Activated naive CD4-positive, alpha-beta T cell treated with anti-CD3 and anti-CD28 coated beads, Interleukin-2, amount 50 U/mL, for 72 hours (primary cell): ENCODE data around the gene MGAT5. TPM values are rescaled to one million over a fixed set of nuclear protein-coding genes. Genes with fewer than 3 reads are reported as not detected.
A peak's percentile ranks its signal among the peaks of the same experiment; 100 is the strongest.

Experiments
- ATAC-seq, 2 donors: fragments of 150-1000 bp; cut with Tn5 transposase; 2 replicates each; pipeline ENCODE4 v1.10.0; 2021; ENCODE audit warnings: mild to moderate bottlenecking in 2 of 2, moderate library complexity in 2 of 2
- DNase-seq, 2 donors: peaks; one replicate each; pipeline ENCODE4 v3.0.0; 2021 to 2022; ENCODE audit warnings: low spot score in 2 of 2
- H3K27ac Mint-ChIP-seq, 2 donors: one replicate each; pipeline ENCODE4 v1.8.0; 2022; ENCODE audit warnings: mild to moderate bottlenecking in 2 of 2, mixed read lengths in 2 of 2
- H3K36me3 Mint-ChIP-seq, 2 donors: one replicate each; pipeline ENCODE4 v1.8.0; 2022; ENCODE audit warnings: mixed read lengths in 2 of 2
- H3K9me3 Mint-ChIP-seq, 2 donors: one replicate each; pipeline ENCODE4 v1.8.0; 2022; ENCODE audit warnings: mixed read lengths in 2 of 2
- total RNA-seq, 2 donors: library from RNA; stranded (reverse); gene quantifications; one replicate each; pipeline ENCODE4 v1.2.3, GENCODE V29; 2022

Gene MGAT5
- total RNA-seq, 2 donors from 2014 or later, result 11.8 to 13.2 TPM

GRCh38 chr2:134454931-134455330, 201.1 kb downstream of the MGAT5 start:
- ATAC-seq (no peak), DNase-seq (no peak)
- Mint-ChIP-seq H3K9me3 (no peaks in the 10 kb centered on the region), H3K27ac (no peak overlapping the region), H3K36me3 (no peaks in the 10 kb centered on the region)

GRCh38 chr2:134455426-134455825, 201.6 kb downstream of the MGAT5 start:
- DNase-seq, result no peak
- ATAC-seq, result no peak
- no peak overlapping the region for H3K27ac Mint-ChIP-seq
- H3K36me3 Mint-ChIP-seq, result no peaks in the 10 kb centered on the region
- H3K9me3 Mint-ChIP-seq, result no peaks in the 10 kb centered on the region

GRCh38 chr2:134457353-134457752, 203.5 kb downstream of the MGAT5 start:
- no peak for ATAC-seq
- no peaks in the 10 kb centered on the region for H3K9me3 Mint-ChIP-seq
- no peak for DNase-seq

GRCh38 chr2:134457765-134458472, 204.0 kb downstream of the MGAT5 start:
- no peaks in the 10 kb centered on the region for H3K36me3 Mint-ChIP-seq
- no peak for DNase-seq
- ATAC-seq, result no peak
- H3K9me3 Mint-ChIP-seq, result no peaks in the 10 kb centered on the region
- no peak overlapping the region for H3K27ac Mint-ChIP-seq

More at GRCh38 chr2:134457353-134457752, 203.5 kb downstream of the MGAT5 start:
- Mint-ChIP-seq H3K27ac (no peak overlapping the region), H3K36me3 (no peaks in the 10 kb centered on the region)

DNA sequence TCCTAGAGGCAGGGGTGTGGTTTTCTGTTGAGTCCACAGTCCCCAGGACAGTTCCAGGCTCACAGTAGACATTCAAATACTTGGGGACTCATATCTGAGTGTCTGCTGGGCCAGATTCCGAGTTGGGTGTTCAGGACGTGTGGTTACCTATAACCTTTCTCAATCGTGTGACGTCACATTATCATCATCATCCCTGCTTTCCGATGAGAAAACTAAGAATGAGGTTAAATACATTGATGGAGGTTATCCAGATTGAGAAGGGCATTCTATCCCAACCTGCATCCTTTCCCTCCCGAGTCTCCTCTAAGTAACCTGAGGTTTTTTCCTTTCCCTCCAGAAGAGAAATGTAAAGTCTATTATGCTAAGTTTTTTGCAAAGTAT, 204.6 kb downstream of the MGAT5 start:
- ATAC-seq (no peak), DNase-seq (no peak)
- Mint-ChIP-seq H3K36me3 (no peaks in the 10 kb centered on the region), H3K27ac (no peak overlapping the region), H3K9me3 (no peaks in the 10 kb centered on the region)

GRCh38 chr2:134458950-134459349, 205.1 kb downstream of the MGAT5 start:
- no peak for DNase-seq
- Mint-ChIP-seq H3K9me3 (no peaks in the 10 kb centered on the region), H3K27ac (no peak overlapping the region), H3K36me3 (no peaks in the 10 kb centered on the region)
- ATAC-seq, result no peak

DNA sequence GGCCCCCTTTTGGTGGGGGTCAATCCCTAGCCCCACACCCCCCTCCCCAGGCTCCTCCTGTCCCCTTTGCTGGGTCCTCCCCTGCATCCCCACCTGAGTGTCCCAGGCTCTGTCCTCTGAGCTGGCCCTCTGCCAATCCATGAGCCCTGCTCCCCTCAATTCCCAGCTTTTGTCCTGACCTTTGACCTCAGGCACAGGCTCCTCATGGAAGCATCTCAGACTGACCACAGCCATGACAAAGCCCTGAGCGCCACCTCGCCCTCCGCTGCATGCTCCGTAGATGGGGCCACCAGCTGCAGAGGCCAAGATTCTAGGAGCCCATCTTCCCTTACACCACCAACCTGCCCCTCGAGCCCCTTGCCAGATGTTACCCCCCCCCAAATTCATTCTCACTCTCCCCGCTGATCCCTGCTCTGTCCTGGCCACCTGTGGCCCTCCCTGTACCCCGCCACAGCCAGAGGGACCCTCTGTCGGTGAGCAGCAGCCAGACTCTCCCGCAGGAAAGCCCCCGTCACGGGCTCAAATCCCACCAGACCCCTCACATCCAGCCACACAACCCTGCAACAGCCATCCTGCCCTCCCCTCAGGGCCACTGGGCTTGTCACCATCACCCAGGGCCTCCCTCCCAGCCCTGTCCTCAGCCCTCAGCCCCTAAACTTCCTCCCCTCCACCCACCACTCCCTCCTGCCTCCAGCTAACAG, 206.0 kb downstream of the MGAT5 start:
- Mint-ChIP-seq H3K9me3 (no peaks in the 10 kb centered on the region), H3K36me3 (no peaks in the 10 kb centered on the region), H3K27ac (peak overlapping the region in 1 of 2 donors; percentile 58)
- ATAC-seq (no peak), DNase-seq (no peak)

DNA sequence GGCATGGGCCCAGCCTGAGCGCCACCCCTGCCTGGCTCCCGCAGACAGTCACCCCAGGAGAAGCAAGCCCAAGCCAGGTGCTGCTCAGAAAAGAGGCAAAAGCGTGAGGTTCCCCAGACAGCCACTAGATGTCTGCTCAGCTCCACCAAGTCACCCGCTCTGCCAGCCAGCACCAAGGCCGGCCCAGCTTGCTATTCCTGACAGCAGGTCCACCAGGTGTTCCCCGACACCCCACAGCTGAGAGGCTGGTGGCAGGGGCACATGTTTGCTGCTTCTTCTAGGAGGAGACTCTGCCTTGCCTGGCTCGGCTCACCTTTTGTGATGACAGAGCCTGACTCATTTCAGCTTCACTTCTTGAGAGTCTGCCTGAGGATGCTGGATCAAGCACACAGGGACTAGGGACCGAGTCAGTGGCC, 206.7 kb downstream of the MGAT5 start:
- Mint-ChIP-seq H3K36me3 (no peaks in the 10 kb centered on the region), H3K27ac (peak overlapping the region in 1 of 2 donors; percentile 5), H3K9me3 (no peaks in the 10 kb centered on the region)
- peak in 1 of 2 donors; percentile 19 for DNase-seq
- peak in 1 of 2 donors; percentile 78 for ATAC-seq

- ATAC-seq, result no peak
- no peaks in the 10 kb centered on the region for H3K36me3 Mint-ChIP-seq
- peak overlapping the region in 1 of 2 donors; percentile 57 for H3K27ac Mint-ChIP-seq
- no peak for DNase-seq
- no peaks in the 10 kb centered on the region for H3K9me3 Mint-ChIP-seq
Measured at GRCh38 chr2:134461511-134461910, 207.6 kb downstream of the MGAT5 start.

GRCh38 chr2:134462275-134462674, 208.4 kb downstream of the MGAT5 start:
- H3K27ac Mint-ChIP-seq, result peak overlapping the region in 1 of 2 donors; percentile 31
- H3K36me3 Mint-ChIP-seq, result no peaks in the 10 kb centered on the region
- no peak for DNase-seq
- ATAC-seq, result no peak
- no peaks in the 10 kb centered on the region for H3K9me3 Mint-ChIP-seq

DNA sequence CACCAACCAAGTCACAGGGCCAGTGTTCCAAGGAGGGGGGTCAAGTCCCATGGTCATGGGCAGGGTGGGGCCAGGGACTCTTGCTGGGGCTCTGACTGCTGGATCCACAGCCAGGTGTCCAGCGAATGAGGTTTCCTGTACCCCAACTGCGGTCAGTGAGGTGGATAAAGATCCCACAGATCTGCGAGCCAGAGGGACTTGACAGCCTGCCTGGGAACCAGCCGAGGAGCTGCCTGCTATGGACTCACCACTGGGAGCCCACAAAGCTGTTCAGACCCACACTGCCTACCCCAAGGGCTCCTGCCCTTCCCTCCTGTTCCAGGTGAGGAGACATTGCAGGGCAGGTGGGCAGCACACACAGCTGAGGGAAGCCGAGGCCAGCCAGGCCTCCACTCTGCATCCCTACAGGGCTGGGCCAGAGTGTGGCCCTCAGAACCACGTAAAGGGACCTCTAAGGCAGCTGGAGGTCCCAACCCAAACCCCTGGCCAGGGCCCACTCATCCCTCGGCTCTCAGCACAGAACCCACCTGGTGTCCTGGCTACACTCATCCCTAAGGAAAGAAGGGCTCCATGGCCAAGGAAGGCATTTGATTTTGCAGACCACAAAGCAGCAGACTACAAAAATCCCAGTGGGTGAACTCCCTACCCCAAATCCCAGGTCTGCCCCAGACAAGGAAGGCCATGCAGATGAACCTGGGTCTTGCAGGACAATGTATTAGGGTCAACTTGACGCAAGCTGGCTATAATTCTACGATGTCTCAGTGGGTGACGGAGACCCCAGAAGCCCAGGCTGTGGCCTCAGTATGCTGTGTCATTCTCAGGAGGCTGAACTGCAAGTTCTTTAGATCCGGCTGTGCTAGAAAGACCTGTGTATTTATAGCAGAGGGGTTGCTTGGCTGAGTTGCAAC, 209.2 kb downstream of the MGAT5 start:
- no peaks in the 10 kb centered on the region for H3K9me3 Mint-ChIP-seq
- H3K36me3 Mint-ChIP-seq, result no peaks in the 10 kb centered on the region
- DNase-seq (no peak), ATAC-seq (no peak)
- H3K27ac Mint-ChIP-seq, result no peak overlapping the region

DNA sequence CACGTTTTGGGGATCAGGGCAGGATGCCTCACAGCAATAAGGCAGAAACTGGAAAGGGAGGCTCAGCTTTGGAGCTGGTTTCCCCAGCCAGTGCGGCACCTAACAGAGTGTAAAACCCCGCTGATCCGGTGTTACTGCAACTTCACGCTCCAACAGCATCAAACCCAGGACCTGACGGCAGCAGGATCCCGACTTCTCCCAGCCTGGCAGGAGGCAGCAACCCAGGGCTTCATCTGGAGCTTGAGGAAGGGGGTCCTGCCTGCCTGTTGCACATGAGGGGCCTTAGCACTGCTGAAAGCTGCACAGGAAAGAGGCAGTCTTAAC, 209.8 kb downstream of the MGAT5 start:
- no peak for ATAC-seq
- no peaks in the 10 kb centered on the region for H3K9me3 Mint-ChIP-seq
- H3K36me3 Mint-ChIP-seq, result no peaks in the 10 kb centered on the region
- DNase-seq, result no peak
- no peak overlapping the region for H3K27ac Mint-ChIP-seq

DNA sequence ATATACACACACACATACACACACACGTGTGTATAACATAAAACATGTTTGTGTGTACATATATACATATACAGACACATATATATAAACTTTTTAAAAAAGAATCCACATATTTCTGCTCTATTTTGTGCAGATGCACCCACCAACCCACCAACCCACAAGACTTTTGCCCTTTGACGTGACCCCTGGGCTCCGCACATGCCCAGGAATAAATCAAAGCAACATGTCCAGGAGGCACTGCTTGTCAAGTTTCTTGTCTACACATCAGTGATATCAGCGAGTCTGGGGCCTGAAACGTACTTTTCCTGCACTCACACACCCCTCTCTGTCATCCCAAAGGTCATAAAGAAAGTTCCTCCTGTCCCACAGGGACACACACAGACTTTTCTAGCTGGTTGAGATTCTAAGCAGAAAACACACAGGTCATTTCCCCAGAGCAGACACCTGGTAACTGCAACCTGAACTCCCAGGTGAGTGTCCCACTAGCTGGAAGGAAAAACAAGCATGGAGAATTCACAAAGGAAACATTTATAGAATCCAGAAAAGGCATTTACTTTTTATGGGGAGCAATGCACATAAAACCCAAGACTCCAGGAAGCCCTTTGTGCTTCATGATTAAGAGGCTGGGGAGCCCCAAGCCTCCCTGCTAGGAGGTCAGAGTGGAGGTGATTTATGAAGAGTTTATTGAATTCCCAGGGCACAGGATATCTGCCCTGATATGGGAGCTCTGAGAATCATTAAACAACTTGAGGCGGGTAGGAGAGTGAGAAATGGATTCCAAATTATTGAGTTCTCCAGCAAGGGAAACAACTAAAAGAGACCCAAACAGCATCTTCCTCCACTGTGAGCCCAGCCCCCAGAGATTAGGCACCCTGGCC, 211.6 kb downstream of the MGAT5 start:
- Mint-ChIP-seq H3K27ac (no peak overlapping the region), H3K36me3 (no peaks in the 10 kb centered on the region)

DNA sequence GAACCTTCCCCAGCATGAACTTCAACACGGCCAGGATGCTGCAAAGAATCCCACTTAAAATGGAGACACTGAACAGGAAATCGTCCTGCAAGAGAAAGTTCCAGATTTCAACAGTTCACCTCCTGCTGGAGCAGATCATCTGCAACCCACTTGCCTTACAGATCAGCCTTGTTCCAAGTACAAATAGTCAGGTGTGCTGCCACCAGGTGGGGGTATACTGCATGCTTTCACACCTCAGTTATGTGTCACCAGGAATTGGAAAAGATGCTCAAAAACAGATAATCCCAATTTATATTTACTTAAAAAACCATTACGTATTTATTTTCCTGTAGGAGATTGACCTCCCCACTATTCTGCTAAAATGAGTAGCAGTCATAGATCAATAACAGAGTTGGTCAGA, 212.3 kb downstream of the MGAT5 start:
- ATAC-seq, result peak in 1 of 2 donors; percentile 37
- Mint-ChIP-seq H3K27ac (peak overlapping the region in 1 of 2 donors; percentile 18), H3K9me3 (no peaks in the 10 kb centered on the region), H3K36me3 (no peaks in the 10 kb centered on the region)
- DNase-seq, result no peak

More for the DNA sequence above, 211.6 kb downstream of the MGAT5 start:
- DNase-seq, result no peak
- H3K9me3 Mint-ChIP-seq, result no peaks in the 10 kb centered on the region
- ATAC-seq, result peak in 1 of 2 donors; percentile 9

- Mint-ChIP-seq H3K9me3 (peaks cover under 1 to 9% of the 10 kb centered on the region in 2 donors), H3K36me3 (peaks cover 0 to 6% of the 10 kb centered on the region in 2 donors)
Measured at GRCh38 chr2:134468164-134468563, 214.3 kb downstream of the MGAT5 start.

GRCh38 chr2:134468776-134469175, 214.9 kb downstream of the MGAT5 start:
- no peak for ATAC-seq
- H3K9me3 Mint-ChIP-seq, result peaks cover 5 to 15% of the 10 kb centered on the region in 2 donors
- DNase-seq, result no peak
- H3K36me3 Mint-ChIP-seq, result peaks cover 0 to 8% of the 10 kb centered on the region in 2 donors
- H3K27ac Mint-ChIP-seq, result no peak overlapping the region

More at GRCh38 chr2:134468164-134468563, 214.3 kb downstream of the MGAT5 start:
- ATAC-seq (no peak), DNase-seq (no peak)
- H3K27ac Mint-ChIP-seq, result no peak overlapping the region
